Breast epithelium (tissue), 4 donors: ENCODE data around the gene TBL3. TPM values are rescaled to one million over a fixed set of nuclear protein-coding genes. Genes with fewer than 3 reads are reported as not detected.
A peak's percentile ranks its signal among the peaks of the same experiment; 100 is the strongest.

Experiments
- DNase-seq, 2 donors: peaks; one replicate each; pipeline ENCODE4 v3.0.0-alpha.2; 2019; ENCODE audit warnings: low spot score in 2 of 2
- H3K27ac ChIP-seq, 2 donors: fragments of 200-600 bp; sonication (generic) in 1 of 2; one replicate each; pipeline ENCODE4 v1.5.1; 2016 to 2019; ENCODE audit warnings: mild to moderate bottlenecking in 1 of 2
- H3K27me3 ChIP-seq, 2 donors: fragments of 200-600 bp; sonication (generic) in 1 of 2; one replicate each; pipeline versions ENCODE4 v1.5.1 to v1.6.0; 2017 to 2019; ENCODE audit warnings: control low read depth in 1 of 2, mild to moderate bottlenecking in 1 of 2
- H3K36me3 ChIP-seq: fragments of 200-600 bp; one replicate; pipeline ENCODE4 v1.5.1; 2019
- H3K4me1 ChIP-seq, 2 donors: fragments of 200-600 bp; sonication (generic); one replicate each; pipeline ENCODE4 v1.5.1; 2016 to 2019; ENCODE audit warnings: control low read depth in 1 of 2
- H3K4me3 ChIP-seq, 3 donors: fragments of 200-600 bp; sonication (generic); 1 replicate in 2 of 3; 2 replicates in 1 of 3; pipeline ENCODE4 v1.5.1; 2016 to 2019; ENCODE audit warnings: mild to moderate bottlenecking in 3 of 3, moderate library complexity in 2 of 3
- H3K9me3 ChIP-seq, 2 donors: fragments of 200-600 bp; sonication (generic) in 1 of 2; one replicate each; pipeline ENCODE4 v1.5.1; 2016 to 2019; ENCODE audit warnings: control low read depth in 1 of 2
- CTCF ChIP-seq, 3 donors: fragments of 450-650 bp; IDR thresholded peaks; one replicate each; pipeline ENCODE4 v1.5.1; 2016 to 2017; ENCODE audit warnings: antibody characterized with exemption in 3 of 3, mild to moderate bottlenecking in 3 of 3, moderate library complexity in 3 of 3
- POLR2A ChIP-seq: fragments of 450-650 bp; IDR thresholded peaks from one replicate; pipeline ENCODE4 v1.6.1; 2016; ENCODE audit warnings: antibody characterized with exemption, mild to moderate bottlenecking, moderate library complexity
- POLR2AphosphoS5 ChIP-seq, 3 donors: sonication (generic); formaldehyde crosslinking; IDR thresholded peaks; one replicate each; pipeline ENCODE4 v1.6.1; 2017; ENCODE audit warnings: antibody characterized with exemption in 3 of 3
- intact Hi-C: fragments of 100-400 bp; cut with DNase I; formaldehyde crosslinking; loops from one replicate; pipeline ENCODE4 v1.15.1; 2023; ENCODE audit warnings: low total_unique reads
- total RNA-seq, 3 donors: library from RNA; depleted of rRNA; stranded (reverse); fragments of >200 nt; gene quantifications; one replicate each; pipeline ENCODE4 v1.1.0, GENCODE V29; 2016

TBL3 gene
- total RNA-seq, 3 donors from 2014 or later, result 32.9 to 42.3 (median 33.1) TPM

GRCh38 chr16:2023092-2024031 lies 51.5 kb downstream of the TBL3 start:
- Histone ChIP-seq H3K27me3 (peaks cover 8 to 20% of the 10 kb centered on the region in 2 donors), H3K27ac (peak overlapping the region; percentile 52 to 63), H3K36me3 (no peaks in the 10 kb centered on the region), H3K9me3 (no peaks in the 10 kb centered on the region), H3K4me1 (peaks cover 7 to 22% of the 10 kb centered on the region in 2 donors), H3K4me3 (peak overlapping the region; percentile 31 to 63 (median 42))
- intact Hi-C loops, result no loop called here
- TF ChIP-seq POLR2AphosphoS5 (IDR thresholded peaks at IDR 0.05) (peak; percentile 57 to 68 (median 66)), POLR2A (no peak), CTCF (IDR thresholded peaks at IDR 0.05) (peak; percentile 99)
- peak; percentile 85 to 94 for DNase-seq

GRCh38 chr16:2024032-2024420 lies 52.2 kb downstream of the TBL3 start:
- Histone ChIP-seq H3K4me1 (peaks cover 7 to 29% of the 10 kb centered on the region in 2 donors), H3K36me3 (no peaks in the 10 kb centered on the region), H3K4me3 (peak overlapping the region in 2 of 3 donors; percentile 42 to 63), H3K27me3 (peaks cover 8 to 18% of the 10 kb centered on the region in 2 donors), H3K9me3 (no peaks in the 10 kb centered on the region), H3K27ac (peak overlapping the region in 1 of 2 donors; percentile 63)
- DNase-seq, result no peak
- intact Hi-C loops, result no loop called here
- TF ChIP-seq POLR2A, result no peak
- TF ChIP-seq POLR2AphosphoS5 (IDR thresholded peaks at IDR 0.05), result no peak
- no peak for TF ChIP-seq CTCF (IDR thresholded peaks at IDR 0.05)

GRCh38 chr16:2025251-2025650 lies 53.4 kb downstream of the TBL3 start:
- peaks cover 6 to 30% of the 10 kb centered on the region in 2 donors for H3K4me1 ChIP-seq
- intact Hi-C loops, result loop anchor here (1.0 to 5.0 kb wide), 2 partner anchors 43 to 117 kb away; no protein-coding TSS in a partner anchor
- no peak overlapping the region for H3K4me3 ChIP-seq
- no peak for TF ChIP-seq POLR2A
- TF ChIP-seq POLR2AphosphoS5 (IDR thresholded peaks at IDR 0.05), result no peak
- TF ChIP-seq CTCF (IDR thresholded peaks at IDR 0.05), result no peak
- no peak overlapping the region for H3K27ac ChIP-seq
- no peaks in the 10 kb centered on the region for H3K36me3 ChIP-seq
- DNase-seq, result no peak
- no peaks in the 10 kb centered on the region for H3K9me3 ChIP-seq
- peaks cover 1 to 6% of the 10 kb centered on the region in 2 donors for H3K27me3 ChIP-seq

- Histone ChIP-seq H3K27ac (peak overlapping the region; percentile 71 to 75), H3K27me3 (no peaks in the 10 kb centered on the region), H3K9me3 (no peaks in the 10 kb centered on the region), H3K4me1 (peaks cover 4 to 27% of the 10 kb centered on the region in 2 donors), H3K4me3 (peak overlapping the region; percentile 58 to 93 (median 74)), H3K36me3 (no peaks in the 10 kb centered on the region)
- DNase-seq, result no peak
- intact Hi-C loops, result loop anchor here (1.0 to 5.0 kb wide), 2 partner anchors 42 to 116 kb away; no protein-coding TSS in a partner anchor
- TF ChIP-seq POLR2A (no peak), POLR2AphosphoS5 (IDR thresholded peaks at IDR 0.05) (no peak), CTCF (IDR thresholded peaks at IDR 0.05) (no peak)
These were observed 54.1 kb downstream of the TBL3 start for GRCh38 chr16:2025878-2026460.
